Stimulated activated memory B cell treated with anti-CD40 and anti-IgM and Interleukin-4, amounts not matched to agents 10 μg/mL and 1 μg/mL and 100 μg/mL, for 72 hours (primary cell): Measurements from ENCODE around the gene CDH13.

ENCODE experiments used
- ATAC-seq: fragments of 150-1000 bp; cut with Tn5 transposase; 2 replicates; pipeline ENCODE4 v1.10.0; 2021
- H3K27ac Mint-ChIP-seq: one replicate; pipeline ENCODE4 v1.8.0; 2022; ENCODE audit warnings: mild to moderate bottlenecking, mixed read lengths
- H3K27me3 Mint-ChIP-seq: one replicate; pipeline ENCODE4 v1.8.0; 2022; ENCODE audit warnings: mixed read lengths
- H3K36me3 Mint-ChIP-seq: one replicate; pipeline ENCODE4 v1.8.0; 2022; ENCODE audit warnings: mixed read lengths
- H3K4me1 Mint-ChIP-seq: one replicate; pipeline ENCODE4 v1.8.0; 2022; ENCODE audit warnings: mixed read lengths
- H3K4me3 Mint-ChIP-seq: one replicate; pipeline ENCODE4 v1.8.0; 2022; ENCODE audit warnings: mild to moderate bottlenecking, moderate library complexity, mixed read lengths
- H3K9me3 Mint-ChIP-seq: one replicate; pipeline ENCODE4 v1.8.0; 2022; ENCODE audit warnings: mixed read lengths

CDH13 gene

DNA sequence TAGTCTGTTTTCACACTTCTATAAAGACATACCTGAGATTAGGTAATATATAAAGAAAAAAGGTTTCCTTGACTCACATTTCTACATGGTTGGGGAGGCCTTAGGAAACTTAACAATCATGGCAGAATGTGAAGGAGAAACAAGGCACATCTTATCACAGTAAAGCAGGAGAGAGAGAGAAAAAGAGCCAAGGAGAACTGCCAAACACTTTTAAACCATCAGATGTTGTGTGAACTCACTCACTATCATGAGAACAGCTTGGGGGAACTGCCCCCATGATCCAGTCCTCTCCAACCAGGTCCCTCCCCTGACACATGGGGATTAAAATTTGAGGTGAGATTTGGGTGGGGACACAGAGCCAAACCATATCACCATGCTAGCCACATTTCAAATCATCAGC, 547.9 kb downstream of the CDH13 start:
- no peaks in the 10 kb centered on the region for H3K9me3 Mint-ChIP-seq
- H3K4me3 Mint-ChIP-seq, result no peak overlapping the region
- H3K4me1 Mint-ChIP-seq, result no peaks in the 10 kb centered on the region
- no peaks in the 10 kb centered on the region for H3K36me3 Mint-ChIP-seq
- no peak overlapping the region for H3K27ac Mint-ChIP-seq
- H3K27me3 Mint-ChIP-seq, result no peaks in the 10 kb centered on the region
- no peak for ATAC-seq

DNA sequence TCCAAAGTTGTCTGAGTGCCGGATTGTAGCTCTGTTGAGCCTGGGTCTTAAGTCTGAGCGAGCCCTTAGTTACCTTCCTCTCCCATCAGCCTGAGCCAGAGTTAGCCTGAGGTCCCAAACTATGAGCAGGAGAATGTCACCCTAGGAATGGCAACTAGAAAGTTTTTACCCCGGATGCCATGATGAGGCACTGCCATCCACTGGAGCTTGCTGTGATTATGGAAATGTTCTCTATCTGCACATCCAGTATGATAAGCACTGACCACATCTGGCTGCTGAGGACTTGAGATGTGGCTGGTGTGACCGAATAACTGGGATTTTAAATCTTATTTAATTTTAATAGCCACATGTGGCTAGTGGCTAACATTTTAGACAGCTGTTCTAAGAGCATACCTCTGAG, 550.0 kb downstream of the CDH13 start:
- H3K4me1 Mint-ChIP-seq, result no peaks in the 10 kb centered on the region
- no peak overlapping the region for H3K27ac Mint-ChIP-seq
- ATAC-seq, result no peak
- H3K36me3 Mint-ChIP-seq, result no peaks in the 10 kb centered on the region
- no peaks in the 10 kb centered on the region for H3K9me3 Mint-ChIP-seq
- no peak overlapping the region for H3K4me3 Mint-ChIP-seq
- H3K27me3 Mint-ChIP-seq, result peaks cover 8% of the 10 kb centered on the region

DNA sequence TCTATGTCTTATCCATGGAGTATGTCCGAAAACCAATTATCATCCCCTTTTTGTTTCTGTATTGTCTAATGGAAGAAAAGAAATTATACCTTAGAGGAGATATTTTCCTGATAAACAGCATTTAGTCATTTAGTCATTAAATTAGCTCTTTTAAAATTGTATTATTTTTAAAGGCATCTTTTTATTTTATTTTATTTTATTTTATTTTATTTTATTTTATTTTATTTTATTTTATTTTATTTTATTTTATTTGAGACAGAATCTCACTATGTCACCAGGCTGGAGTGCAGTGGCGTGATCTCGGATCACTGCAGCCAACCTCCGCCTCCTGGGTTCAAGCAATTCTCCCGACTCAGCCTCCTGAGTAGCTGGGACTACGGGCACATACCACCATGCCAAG, 559.1 kb downstream of the CDH13 start:
- no peak for ATAC-seq
- Mint-ChIP-seq H3K4me3 (no peak overlapping the region), H3K36me3 (no peaks in the 10 kb centered on the region), H3K27me3 (peaks cover 32% of the 10 kb centered on the region), H3K27ac (no peak overlapping the region), H3K9me3 (peaks cover 3% of the 10 kb centered on the region), H3K4me1 (no peaks in the 10 kb centered on the region)

DNA sequence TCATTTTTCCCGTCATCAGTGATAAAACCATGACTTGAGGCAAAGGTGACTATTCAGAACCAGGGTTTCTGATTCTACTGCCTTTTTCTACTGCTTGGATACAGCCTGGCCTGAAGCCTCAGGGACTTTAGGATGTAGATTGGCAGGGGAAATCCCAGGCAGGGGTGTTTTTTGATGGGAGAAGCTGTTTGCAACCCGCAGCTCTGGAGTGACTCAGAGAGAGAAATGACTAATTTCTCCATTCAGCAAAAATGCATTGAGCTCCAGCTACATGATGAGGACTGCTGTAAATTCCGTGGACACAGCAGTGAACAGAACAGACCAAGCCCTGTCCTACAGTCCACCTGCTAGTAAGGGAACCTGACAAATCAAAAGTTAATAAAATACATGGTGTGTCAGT, 560.6 kb downstream of the CDH13 start:
- Mint-ChIP-seq H3K27ac (no peak overlapping the region), H3K4me3 (no peak overlapping the region), H3K4me1 (no peaks in the 10 kb centered on the region), H3K36me3 (no peaks in the 10 kb centered on the region), H3K27me3 (peaks cover 32% of the 10 kb centered on the region), H3K9me3 (peaks cover 3% of the 10 kb centered on the region)
- ATAC-seq, result peak; percentile 55

DNA sequence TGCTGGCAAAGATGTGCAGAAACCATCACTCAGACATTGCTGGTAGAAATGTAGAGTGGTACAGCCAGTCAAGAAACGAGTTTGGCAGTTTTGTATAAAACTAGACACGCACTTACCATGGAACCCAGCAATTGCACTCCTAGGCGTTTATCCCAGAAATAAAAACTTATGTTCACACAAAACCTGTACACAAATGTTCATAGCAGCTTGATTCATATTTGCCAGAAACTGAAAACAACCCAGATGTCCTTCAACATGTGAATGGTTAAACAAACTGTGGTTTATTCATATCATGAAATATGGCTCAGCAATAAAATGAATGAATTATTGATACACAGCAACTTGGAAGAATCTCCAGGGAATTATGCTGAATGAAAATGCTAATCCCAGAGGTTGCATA, 570.0 kb downstream of the CDH13 start:
- H3K27me3 Mint-ChIP-seq, result peaks cover 23% of the 10 kb centered on the region
- peaks cover 5% of the 10 kb centered on the region for H3K9me3 Mint-ChIP-seq
- no peak overlapping the region for H3K27ac Mint-ChIP-seq
- no peaks in the 10 kb centered on the region for H3K4me1 Mint-ChIP-seq
- ATAC-seq, result no peak
- no peaks in the 10 kb centered on the region for H3K36me3 Mint-ChIP-seq
- H3K4me3 Mint-ChIP-seq, result no peak overlapping the region

DNA sequence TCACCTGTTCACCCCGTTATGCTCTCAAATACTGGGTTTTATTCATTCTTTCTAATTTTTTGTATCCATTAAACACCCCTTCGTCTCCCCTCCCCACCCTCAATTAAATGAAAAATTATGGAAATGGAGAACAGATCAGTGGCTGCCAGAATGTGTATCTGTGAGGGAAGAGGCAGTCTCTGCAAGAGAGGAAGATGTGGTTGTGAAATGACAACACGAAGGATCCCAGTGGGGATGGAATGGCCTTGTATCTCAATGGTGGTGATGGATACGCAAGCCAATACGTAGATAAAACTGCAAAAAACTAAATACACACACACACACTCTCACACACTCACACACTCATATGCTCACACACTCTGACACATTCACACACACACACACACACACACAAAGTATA, 570.7 kb downstream of the CDH13 start:
- Mint-ChIP-seq H3K36me3 (no peaks in the 10 kb centered on the region), H3K4me1 (no peaks in the 10 kb centered on the region), H3K27ac (no peak overlapping the region), H3K27me3 (peaks cover 21% of the 10 kb centered on the region), H3K4me3 (no peak overlapping the region), H3K9me3 (peaks cover 5% of the 10 kb centered on the region)
- ATAC-seq, result no peak

DNA sequence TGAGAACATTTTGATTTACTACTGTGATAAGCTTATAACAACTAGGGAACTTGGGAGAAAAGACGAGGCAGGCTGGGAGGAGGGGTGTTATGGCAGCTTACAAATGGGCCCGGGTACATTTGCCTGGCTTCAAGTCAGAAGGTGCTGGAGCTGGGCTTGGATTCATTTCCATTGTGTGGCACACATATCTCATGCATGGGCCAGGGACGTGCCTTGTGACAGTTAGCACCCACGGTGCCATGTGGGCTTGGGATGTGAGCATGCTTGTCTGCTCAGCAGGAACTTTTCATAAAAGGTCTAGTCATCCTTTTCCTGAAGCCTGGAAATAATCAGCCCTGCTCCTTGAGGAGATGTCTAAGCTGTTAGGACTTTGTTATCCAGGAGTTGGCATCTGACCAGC, 572.2 kb downstream of the CDH13 start:
- no peak overlapping the region for H3K4me3 Mint-ChIP-seq
- H3K36me3 Mint-ChIP-seq, result no peaks in the 10 kb centered on the region
- H3K9me3 Mint-ChIP-seq, result peaks cover 5% of the 10 kb centered on the region
- H3K27me3 Mint-ChIP-seq, result peaks cover 14% of the 10 kb centered on the region
- H3K27ac Mint-ChIP-seq, result no peak overlapping the region
- H3K4me1 Mint-ChIP-seq, result no peaks in the 10 kb centered on the region
- ATAC-seq, result no peak

DNA sequence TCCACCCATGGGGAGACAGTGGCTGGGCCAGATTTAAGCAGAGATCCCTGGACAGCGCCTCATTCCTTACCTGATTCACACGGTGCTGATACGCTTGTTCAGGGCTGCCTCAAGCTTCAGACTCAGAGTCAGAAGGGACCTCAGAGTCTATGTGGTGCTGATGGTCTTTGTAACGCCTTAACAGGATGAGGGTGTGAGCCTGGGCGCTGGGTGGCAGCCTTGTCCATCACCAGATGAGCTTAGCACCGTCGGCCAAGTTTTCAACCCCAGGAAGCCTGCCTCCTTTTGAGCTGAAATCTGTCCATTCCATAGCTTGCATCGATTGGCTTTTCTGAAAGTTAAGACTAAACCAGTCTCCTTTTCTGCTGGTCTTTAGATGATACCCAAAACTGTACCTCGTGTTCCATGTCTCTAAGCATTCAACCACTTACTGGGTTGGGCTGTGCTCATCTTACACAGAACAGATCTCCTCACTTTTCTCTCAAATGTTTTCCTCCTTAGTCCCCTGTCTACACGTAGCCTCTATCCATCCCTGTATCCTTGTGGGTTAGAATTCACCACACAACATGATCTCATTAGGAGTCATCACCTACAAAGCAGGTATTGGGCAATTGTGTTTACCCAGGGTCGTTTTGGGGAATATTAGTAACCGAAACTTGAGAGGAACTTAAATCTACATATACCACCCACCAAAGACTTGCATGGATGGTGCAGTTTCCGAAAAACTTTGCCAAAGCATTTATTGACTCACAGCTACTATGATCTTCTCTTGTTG, 573.4 kb downstream of the CDH13 start:
- H3K4me3 Mint-ChIP-seq, result no peak overlapping the region
- H3K27me3 Mint-ChIP-seq, result peaks cover 14% of the 10 kb centered on the region
- H3K4me1 Mint-ChIP-seq, result no peaks in the 10 kb centered on the region
- no peaks in the 10 kb centered on the region for H3K36me3 Mint-ChIP-seq
- no peak overlapping the region for H3K27ac Mint-ChIP-seq
- H3K9me3 Mint-ChIP-seq, result peaks cover 5% of the 10 kb centered on the region
- no peak for ATAC-seq

DNA sequence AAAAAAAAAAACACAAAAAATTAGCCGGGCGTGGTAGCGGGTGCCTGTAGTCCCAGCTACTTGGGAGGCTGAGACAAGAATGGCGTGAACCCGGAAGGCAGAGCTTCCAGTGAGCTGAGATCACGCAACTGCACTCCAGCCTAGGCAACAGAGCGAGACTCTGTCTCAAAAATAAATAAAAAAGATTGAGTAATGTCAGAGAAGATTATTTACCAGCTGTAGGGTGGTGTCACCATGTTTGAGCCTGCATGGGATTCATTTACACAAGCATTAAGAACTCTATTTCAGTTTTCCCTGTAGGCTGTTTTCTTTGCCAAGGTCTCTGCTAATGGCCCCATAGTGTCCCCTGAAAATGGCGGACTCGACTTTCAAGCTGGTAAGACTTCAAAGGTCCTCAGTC, 575.0 kb downstream of the CDH13 start:
- no peaks in the 10 kb centered on the region for H3K36me3 Mint-ChIP-seq
- peaks cover 14% of the 10 kb centered on the region for H3K27me3 Mint-ChIP-seq
- no peaks in the 10 kb centered on the region for H3K9me3 Mint-ChIP-seq
- no peak overlapping the region for H3K4me3 Mint-ChIP-seq
- H3K4me1 Mint-ChIP-seq, result no peaks in the 10 kb centered on the region
- ATAC-seq, result no peak
- H3K27ac Mint-ChIP-seq, result no peak overlapping the region

DNA sequence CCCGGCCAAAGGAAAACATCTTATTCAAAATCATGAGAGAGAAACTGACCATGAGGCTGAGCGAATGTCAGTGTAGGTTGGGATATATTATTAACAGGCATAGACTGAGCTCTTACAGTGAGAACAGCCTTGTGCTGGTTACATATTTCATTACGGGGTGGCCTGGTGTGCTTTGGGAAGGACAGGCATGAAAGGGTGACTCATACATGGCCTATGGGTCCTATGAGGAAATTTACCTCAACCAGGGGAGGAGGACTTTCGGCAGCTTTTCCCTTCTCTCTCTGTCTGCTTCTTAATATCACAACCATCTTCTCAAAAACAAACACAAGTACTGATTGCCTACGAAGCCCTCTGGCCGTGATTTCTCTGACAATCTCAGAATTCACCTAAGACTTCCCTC, 579.1 kb downstream of the CDH13 start:
- Mint-ChIP-seq H3K27ac (no peak overlapping the region), H3K4me1 (no peaks in the 10 kb centered on the region), H3K4me3 (no peak overlapping the region), H3K27me3 (peaks cover 13% of the 10 kb centered on the region), H3K9me3 (no peaks in the 10 kb centered on the region), H3K36me3 (no peaks in the 10 kb centered on the region)
- no peak for ATAC-seq

DNA sequence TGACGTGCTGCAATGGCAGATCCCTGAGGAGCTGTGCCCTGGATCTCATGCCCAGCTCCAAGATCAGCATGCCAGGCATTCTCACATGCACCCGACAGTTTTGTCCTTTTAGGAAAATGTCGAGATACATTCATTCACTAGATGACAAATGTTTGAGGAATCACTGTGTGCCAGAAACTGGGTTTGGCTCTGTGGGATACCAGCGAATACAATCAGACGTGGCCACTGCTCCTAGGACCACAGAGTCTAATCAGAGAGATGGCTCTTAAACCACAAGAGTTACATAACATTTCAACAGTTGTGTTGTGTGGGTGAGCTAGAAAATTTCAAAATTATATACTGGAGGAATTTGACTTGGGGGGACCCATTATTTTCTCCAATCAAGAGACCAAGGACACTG, 579.7 kb downstream of the CDH13 start:
- H3K4me3 Mint-ChIP-seq, result no peak overlapping the region
- H3K36me3 Mint-ChIP-seq, result no peaks in the 10 kb centered on the region
- peaks cover 8% of the 10 kb centered on the region for H3K27me3 Mint-ChIP-seq
- no peaks in the 10 kb centered on the region for H3K9me3 Mint-ChIP-seq
- H3K27ac Mint-ChIP-seq, result no peak overlapping the region
- no peak for ATAC-seq
- H3K4me1 Mint-ChIP-seq, result no peaks in the 10 kb centered on the region

DNA sequence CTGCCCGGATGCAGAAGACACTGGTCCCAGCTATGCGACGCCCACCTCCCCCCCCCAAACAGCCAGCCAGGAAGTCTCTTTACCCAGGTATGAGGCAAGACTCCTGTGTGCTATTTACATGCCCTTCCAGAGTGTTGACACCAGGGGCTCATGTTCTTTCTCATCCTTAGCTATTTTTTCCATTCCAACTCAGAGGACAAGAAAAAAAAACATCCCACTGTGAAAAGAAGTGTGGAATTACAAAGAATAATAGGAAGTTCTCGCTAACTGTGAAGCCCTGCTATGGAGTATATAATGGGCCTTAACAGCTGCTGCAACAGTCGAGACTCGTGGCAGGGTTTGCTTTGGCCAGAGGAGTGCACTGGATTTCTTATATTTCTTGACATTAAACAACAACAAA, 584.9 kb downstream of the CDH13 start:
- no peak for ATAC-seq
- H3K4me1 Mint-ChIP-seq, result no peaks in the 10 kb centered on the region
- H3K27ac Mint-ChIP-seq, result no peak overlapping the region
- H3K27me3 Mint-ChIP-seq, result no peaks in the 10 kb centered on the region
- peaks cover 3% of the 10 kb centered on the region for H3K9me3 Mint-ChIP-seq
- H3K4me3 Mint-ChIP-seq, result no peak overlapping the region
- no peaks in the 10 kb centered on the region for H3K36me3 Mint-ChIP-seq

DNA sequence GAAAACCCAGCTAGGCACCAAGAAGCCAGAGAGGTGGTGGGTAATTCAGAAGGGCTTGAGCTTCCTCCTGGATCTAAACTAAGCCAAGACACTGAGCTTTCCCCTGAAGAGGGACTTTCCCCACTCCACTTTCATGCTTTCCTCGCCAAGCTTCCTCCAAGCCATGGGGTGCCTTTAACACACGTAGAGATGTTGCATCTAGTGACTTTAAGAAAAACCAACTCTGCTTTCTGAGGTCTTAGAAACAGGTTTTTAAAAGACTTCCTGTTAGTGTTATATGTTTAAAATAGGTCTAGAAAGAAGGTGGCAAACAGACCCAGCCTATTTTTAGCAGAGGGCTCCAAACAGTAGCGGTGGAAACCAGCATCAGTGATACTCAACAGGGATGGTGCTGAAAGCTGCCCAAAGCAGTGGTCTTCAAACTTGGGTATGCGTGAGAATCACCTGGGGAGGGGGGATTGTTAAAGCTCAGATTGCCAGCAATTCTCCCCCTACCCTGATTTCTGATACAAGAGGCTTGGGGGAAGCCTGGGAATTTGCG, 585.6 kb downstream of the CDH13 start:
- Mint-ChIP-seq H3K4me1 (no peaks in the 10 kb centered on the region), H3K36me3 (no peaks in the 10 kb centered on the region), H3K4me3 (no peak overlapping the region), H3K9me3 (peaks cover 3% of the 10 kb centered on the region), H3K27me3 (no peaks in the 10 kb centered on the region), H3K27ac (no peak overlapping the region)
- no peak for ATAC-seq

DNA sequence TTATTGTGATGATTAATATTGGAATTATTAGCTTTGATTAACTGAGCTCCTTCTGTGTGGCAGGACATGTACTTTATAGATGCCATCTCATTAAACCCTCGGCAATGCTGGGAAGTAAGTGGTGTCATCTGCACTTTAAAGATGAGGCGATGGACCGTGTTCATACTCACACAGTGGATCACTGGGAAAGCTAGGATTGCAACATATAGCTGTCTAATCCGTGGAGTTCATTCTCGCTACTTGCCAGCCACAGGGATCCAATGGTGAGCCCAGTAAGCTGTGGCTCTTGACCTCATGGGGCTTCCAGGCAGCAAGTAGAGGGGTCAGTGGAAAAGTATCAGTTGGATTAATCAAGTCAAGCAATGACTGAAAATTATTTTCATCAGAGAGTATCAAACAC, 587.9 kb downstream of the CDH13 start:
- H3K4me3 Mint-ChIP-seq, result no peak overlapping the region
- no peaks in the 10 kb centered on the region for H3K27me3 Mint-ChIP-seq
- ATAC-seq, result no peak
- no peaks in the 10 kb centered on the region for H3K36me3 Mint-ChIP-seq
- H3K27ac Mint-ChIP-seq, result no peak overlapping the region
- H3K4me1 Mint-ChIP-seq, result no peaks in the 10 kb centered on the region
- peaks cover 3% of the 10 kb centered on the region for H3K9me3 Mint-ChIP-seq

DNA sequence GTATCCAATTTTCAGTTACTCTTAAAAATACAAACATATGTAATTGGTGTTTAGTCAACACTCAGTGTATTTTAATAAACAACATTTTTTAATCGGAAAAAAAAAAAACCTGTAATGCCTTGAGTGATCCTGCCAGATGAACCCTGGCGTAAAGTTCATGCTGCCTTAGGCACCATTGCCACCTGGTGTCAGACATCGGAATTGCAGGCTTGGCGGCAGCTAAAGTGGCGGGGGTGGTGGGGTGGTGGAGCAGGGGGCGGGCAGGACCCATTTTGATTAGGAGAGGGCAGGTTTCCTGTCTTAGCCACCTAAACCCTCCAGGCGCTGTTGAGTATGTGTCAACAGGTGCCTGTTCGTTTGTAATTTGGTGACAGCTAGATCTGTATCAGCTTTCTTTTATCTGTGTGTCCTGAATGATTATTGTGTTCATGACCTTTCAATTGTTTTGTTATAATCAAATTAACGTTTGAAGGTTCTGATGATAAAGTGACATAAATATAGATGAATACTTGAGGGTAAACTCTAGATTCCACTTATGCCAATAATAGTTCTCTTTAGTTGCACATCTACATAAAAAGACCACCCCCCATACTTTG, 588.7 kb downstream of the CDH13 start:
- no peaks in the 10 kb centered on the region for H3K27me3 Mint-ChIP-seq
- H3K27ac Mint-ChIP-seq, result no peak overlapping the region
- peaks cover 3% of the 10 kb centered on the region for H3K9me3 Mint-ChIP-seq
- no peaks in the 10 kb centered on the region for H3K4me1 Mint-ChIP-seq
- H3K4me3 Mint-ChIP-seq, result no peak overlapping the region
- no peak for ATAC-seq
- H3K36me3 Mint-ChIP-seq, result no peaks in the 10 kb centered on the region

DNA sequence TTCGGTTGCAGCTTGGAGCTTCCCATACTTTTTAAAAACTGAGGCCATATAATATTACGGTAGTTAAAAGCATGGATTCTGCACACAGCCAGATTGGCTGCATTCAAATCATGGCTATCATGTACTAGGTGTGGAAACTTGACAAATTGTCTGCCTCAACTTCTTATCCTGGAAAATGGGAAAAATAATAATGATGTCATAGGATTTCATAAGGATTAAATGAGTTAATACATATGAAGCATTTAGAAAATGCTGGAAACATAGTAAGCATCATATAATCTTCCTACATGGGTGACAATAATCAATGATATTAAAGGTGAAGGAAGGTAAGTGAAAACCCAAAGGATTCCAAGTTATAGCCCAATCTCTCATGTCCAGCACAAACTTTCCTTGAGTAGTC, 592.5 kb downstream of the CDH13 start:
- no peaks in the 10 kb centered on the region for H3K27me3 Mint-ChIP-seq
- ATAC-seq, result no peak
- no peak overlapping the region for H3K4me3 Mint-ChIP-seq
- no peaks in the 10 kb centered on the region for H3K36me3 Mint-ChIP-seq
- peaks cover 3% of the 10 kb centered on the region for H3K9me3 Mint-ChIP-seq
- H3K4me1 Mint-ChIP-seq, result no peaks in the 10 kb centered on the region
- no peak overlapping the region for H3K27ac Mint-ChIP-seq
